ENCODE data around the gene CARM1.

CARM1 gene

GRCh38 chr19:10830931-10831779 lies 40.2 kb upstream of the CARM1 start:
- no peaks in the 10 kb centered on the region for H3K9me2 ChIP-seq (replicated peaks; ENCODE audit: insufficient read depth, low read length)
- H3K4me1 ChIP-seq (ENCODE audit: low read length), result peaks cover 5% of the 10 kb centered on the region; the same call in 1 of the 2 replicates
- no peak overlapping the region for H2AFZ ChIP-seq (ENCODE audit: low read length)
- no peaks in the 10 kb centered on the region for H3K9me3 ChIP-seq (replicated peaks; ENCODE audit: insufficient read depth, low read length)
- H3K4me3 ChIP-seq (ENCODE audit: low read length), result no peak overlapping the region
- no peak overlapping the region for H3K27ac ChIP-seq (ENCODE audit: low read length)
- DNase-seq, result no peak
- H3K27me3 ChIP-seq (replicated peaks; ENCODE audit: insufficient read depth, low read length), result no peaks in the 10 kb centered on the region
- H3K9ac ChIP-seq (ENCODE audit: low read length), result no peak overlapping the region
- H3K79me2 ChIP-seq (ENCODE audit: low read length), result peaks cover 6% of the 10 kb centered on the region; the same call in 1 of the 2 replicates
- H3K4me2 ChIP-seq (ENCODE audit: low read depth, low read length), result no peak overlapping the region
- H4K20me1 ChIP-seq (ENCODE audit: insufficient read depth, low read length), result no peaks in the 10 kb centered on the region
- H3F3A ChIP-seq (ENCODE audit: insufficient read depth, low read length), result peaks cover 7% of the 10 kb centered on the region; the same call in 1 of the 2 replicates
- H3K36me3 ChIP-seq (replicated peaks; ENCODE audit: insufficient read depth, low read length), result no peaks in the 10 kb centered on the region
- no peak for TF ChIP-seq EZH2 (optimal IDR thresholded peaks at IDR 0.05; ENCODE audit: low read depth, low read length)
- TF ChIP-seq EZH2phosphoT487 (IDR thresholded peaks at IDR 0.05; ENCODE audit: low read length), result no peak
- TF ChIP-seq, protein P1, sequence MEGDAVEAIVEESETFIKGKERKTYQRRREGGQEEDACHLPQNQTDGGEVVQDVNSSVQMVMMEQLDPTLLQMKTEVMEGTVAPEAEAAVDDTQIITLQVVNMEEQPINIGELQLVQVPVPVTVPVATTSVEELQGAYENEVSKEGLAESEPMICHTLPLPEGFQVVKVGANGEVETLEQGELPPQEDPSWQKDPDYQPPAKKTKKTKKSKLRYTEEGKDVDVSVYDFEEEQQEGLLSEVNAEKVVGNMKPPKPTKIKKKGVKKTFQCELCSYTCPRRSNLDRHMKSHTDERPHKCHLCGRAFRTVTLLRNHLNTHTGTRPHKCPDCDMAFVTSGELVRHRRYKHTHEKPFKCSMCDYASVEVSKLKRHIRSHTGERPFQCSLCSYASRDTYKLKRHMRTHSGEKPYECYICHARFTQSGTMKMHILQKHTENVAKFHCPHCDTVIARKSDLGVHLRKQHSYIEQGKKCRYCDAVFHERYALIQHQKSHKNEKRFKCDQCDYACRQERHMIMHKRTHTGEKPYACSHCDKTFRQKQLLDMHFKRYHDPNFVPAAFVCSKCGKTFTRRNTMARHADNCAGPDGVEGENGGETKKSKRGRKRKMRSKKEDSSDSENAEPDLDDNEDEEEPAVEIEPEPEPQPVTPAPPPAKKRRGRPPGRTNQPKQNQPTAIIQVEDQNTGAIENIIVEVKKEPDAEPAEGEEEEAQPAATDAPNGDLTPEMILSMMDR (IDR thresholded peaks at IDR 0.05; ENCODE audit: low read length), result no peak

- no peak overlapping the region for H3K4me3 ChIP-seq (ENCODE audit: low read length)
- no peak overlapping the region for H2AFZ ChIP-seq (ENCODE audit: low read length)
- DNase-seq, result no peak
- H3K79me2 ChIP-seq (ENCODE audit: low read length), result peaks cover 6% of the 10 kb centered on the region; the same call in 1 of the 2 replicates
- no peaks in the 10 kb centered on the region for H3K9me2 ChIP-seq (replicated peaks; ENCODE audit: insufficient read depth, low read length)
- H3K4me2 ChIP-seq (ENCODE audit: low read depth, low read length), result no peak overlapping the region
- 0 out of 2 replicates have a peak, but pooled peaks cover 4% of the 10 kb centered on the region for H3K9me3 ChIP-seq (replicated peaks; ENCODE audit: insufficient read depth, low read length)
- no peak overlapping the region for H3K9ac ChIP-seq (ENCODE audit: low read length)
- no peaks in the 10 kb centered on the region for H3K36me3 ChIP-seq (replicated peaks; ENCODE audit: insufficient read depth, low read length)
- no peaks in the 10 kb centered on the region for H3K27me3 ChIP-seq (replicated peaks; ENCODE audit: insufficient read depth, low read length)
- peaks cover 7% of the 10 kb centered on the region; the same call in 1 of the 2 replicates for H3F3A ChIP-seq (ENCODE audit: insufficient read depth, low read length)
- TF ChIP-seq EZH2phosphoT487 (IDR thresholded peaks at IDR 0.05; ENCODE audit: low read length) (no peak), EZH2 (optimal IDR thresholded peaks at IDR 0.05; ENCODE audit: low read depth, low read length) (no peak)
- peaks cover 12% of the 10 kb centered on the region for H3K4me1 ChIP-seq (ENCODE audit: low read length)
- H4K20me1 ChIP-seq (ENCODE audit: insufficient read depth, low read length), result no peaks in the 10 kb centered on the region
- H3K27ac ChIP-seq (ENCODE audit: low read length), result no peak overlapping the region
These were observed 39.1 kb upstream of the CARM1 start for GRCh38 chr19:10831987-10832938.

DNA sequence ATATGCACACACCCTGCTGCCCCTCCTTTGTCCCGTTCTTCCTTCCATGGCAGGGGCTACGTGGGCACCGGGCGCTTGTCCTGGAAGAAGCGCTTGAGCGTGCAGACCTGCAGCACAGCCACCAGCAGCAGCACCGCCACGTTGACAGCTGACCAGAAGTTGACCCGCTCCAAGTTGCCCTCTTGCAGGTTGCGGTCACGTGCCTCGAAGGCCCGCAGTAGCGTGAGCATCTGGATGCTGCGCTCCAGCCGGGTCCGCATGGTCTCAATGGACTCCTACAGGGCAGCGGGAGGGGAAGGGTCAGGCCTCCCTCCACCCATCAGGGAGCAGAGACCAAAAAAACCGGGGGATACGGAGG lies 38.4 kb upstream of the CARM1 start:
- Histone ChIP-seq H3K36me3 (replicated peaks; ENCODE audit: insufficient read depth, low read length) (no peaks in the 10 kb centered on the region), H4K20me1 (ENCODE audit: insufficient read depth, low read length) (no peaks in the 10 kb centered on the region), H3K4me1 (ENCODE audit: low read length) (peaks cover 12% of the 10 kb centered on the region), H3K4me3 (ENCODE audit: low read length) (no peak overlapping the region), H3F3A (ENCODE audit: insufficient read depth, low read length) (peaks cover 7% of the 10 kb centered on the region; the same call in 1 of the 2 replicates), H3K9me3 (replicated peaks; ENCODE audit: insufficient read depth, low read length) (0 out of 2 replicates have a peak, but pooled peaks cover 4% of the 10 kb centered on the region), H3K9me2 (replicated peaks; ENCODE audit: insufficient read depth, low read length) (no peaks in the 10 kb centered on the region), H3K4me2 (ENCODE audit: low read depth, low read length) (no peak overlapping the region), H3K27me3 (replicated peaks; ENCODE audit: insufficient read depth, low read length) (no peaks in the 10 kb centered on the region), H3K79me2 (ENCODE audit: low read length) (peaks cover 6% of the 10 kb centered on the region; the same call in 1 of the 2 replicates), H3K27ac (ENCODE audit: low read length) (no peak overlapping the region), H3K9ac (ENCODE audit: low read length) (no peak overlapping the region), H2AFZ (ENCODE audit: low read length) (no peak overlapping the region)
- no peak for TF ChIP-seq EZH2phosphoT487 (IDR thresholded peaks at IDR 0.05; ENCODE audit: low read length)
- TF ChIP-seq, protein P1 (IDR thresholded peaks at IDR 0.05; ENCODE audit: low read length), result no peak
- no peak for TF ChIP-seq EZH2 (optimal IDR thresholded peaks at IDR 0.05; ENCODE audit: low read depth, low read length)
- no peak for DNase-seq

All from MM.1S (cell line).